H1 (cell line): ENCODE data around the gene SH3BP5. TPM values are rescaled to one million over a fixed set of nuclear protein-coding genes. Genes with fewer than 3 reads are reported as not detected.

Experiments used
- ASH2L ChIP-seq: fragments of 200-600, 300-600 bp; sonication (generic); IDR thresholded peaks from one replicate; pipeline ENCODE4 v1.7.1; 2017; ENCODE audit warnings: low read length
- CHD7 ChIP-seq: fragments of 300-600 bp; sonication (generic); IDR thresholded peaks from 2 replicates; pipeline ENCODE4 v1.7.1; 2012; ENCODE audit warnings: low read length, moderate library complexity, mild to moderate bottlenecking, inconsistent platforms; ENCODE audit not compliant: insufficient replicate concordance
- EP300 ChIP-seq, 2 experiments: IDR thresholded peaks; 1 replicate in 1 of 2; 2 replicates in 1 of 2; pipeline ENCODE4 v1.6.1; 2011 to 2012; ENCODE audit warnings: low read depth in 2 of 2, low read length in 2 of 2, mild to moderate bottlenecking in 2 of 2, borderline replicate concordance in 1 of 2, inconsistent platforms in 1 of 2, moderate library complexity in 1 of 2
- MAFK ChIP-seq: IDR thresholded peaks from 2 replicates; pipeline ENCODE4 v1.6.1; 2012; ENCODE audit warnings: low read depth, mild to moderate bottlenecking, improper control_type of control experiment, low read length
- POLR2A ChIP-seq, 2 experiments: IDR thresholded peaks; 1 replicate in 1 of 2; 2 replicates in 1 of 2; pipeline ENCODE4 v1.6.1; 2011; ENCODE audit warnings: low read depth in 2 of 2, low read length in 2 of 2, mild to moderate bottlenecking in 2 of 2; ENCODE audit errors: control extremely low read depth in 1 of 2
- RNF2 ChIP-seq: fragments of 200-900, 300-1000 bp; sonication (generic); IDR thresholded peaks from 2 replicates; pipeline ENCODE4 v1.7.1; 2016; ENCODE audit warnings: borderline replicate concordance, low read depth, mild to moderate bottlenecking, antibody characterized with exemption, low read length; ENCODE audit not compliant: poor library complexity, severe bottlenecking; ENCODE audit errors: missing control alignments
- polyA plus RNA-seq, 7 experiments: library from polyadenylated mRNA; depleted of rRNA in 3 of 7; stranded (reverse) in 5 of 7; unstranded in 2 of 7; fragments of >200 nt in 5 of 7; fragments of 200-250 nt in 2 of 7; gene quantifications; 1 replicate in 5 of 7; 2 replicates in 1 of 7; 4 replicates in 1 of 7; pipeline versions ENCODE4 v1.2.1 to v1.2.3, GENCODE V29; 2011 to 2013; ENCODE audit warnings: missing spikeins in 2 of 7, mixed read lengths in 2 of 7
- total RNA-seq: library from RNA; stranded (reverse); fragmentation: NEBNext Ultra II Directional; extraction: Animal tissue kit (Norgen Biotek cat#: 25700); gene quantifications from 2 replicates; pipeline ENCODE4 v1.2.1, GENCODE V29; 2021

SH3BP5 gene
- total and polyA plus RNA-seq, 2 of the 8 experiments (the other 6 are each of a cell fraction or from before 2014, with no cell fraction given): 7.1 to 9.7 TPM

GRCh38 chr3:15271785-15272381, 60.5 kb downstream of the SH3BP5 start (continued):
- no peak for TF ChIP-seq CHD7
- no peak for TF ChIP-seq RNF2
- no peak for TF ChIP-seq ASH2L
- no peak for TF ChIP-seq EP300 (IDR thresholded peaks at IDR 0.05; ENCODE audit: borderline replicate concordance in 1 of 2, low read depth in 2 of 2, low read length in 2 of 2)
- TF ChIP-seq POLR2A (IDR thresholded peaks at IDR 0.05; ENCODE audit: control extremely low read depth in 1 of 2, low read depth in 2 of 2, low read length in 2 of 2): no peak
- TF ChIP-seq MAFK: no peak
